ENCODE data around the gene MARCHF4. TPM values are rescaled to one million over a fixed set of nuclear protein-coding genes. Genes with fewer than 3 reads are reported as not detected.

The MARCHF4 gene
- total and polyA plus RNA-seq, 2 donors, result under 0.01 to 0.07 TPM

GRCh38 chr2:216362730-216363129 is 9.6 kb downstream of the MARCHF4 start:
- DNase-seq (ENCODE audit: low read depth in 6 of 9, low spot score in 9 of 9), result no peak
- Histone ChIP-seq H3K27me3 (ENCODE audit: control insufficient read depth in 2 of 2, insufficient read depth in 1 of 2, low read length in 1 of 2) (peaks cover 0 to 4% of the 10 kb centered on the region in 2 donors), H3K9me3 (ENCODE audit: control insufficient read depth in 2 of 2, insufficient read depth in 1 of 2, low read length in 1 of 2) (no peaks in the 10 kb centered on the region), H3K36me3 (ENCODE audit: control insufficient read depth in 2 of 2, insufficient read depth in 2 of 2, low read length in 1 of 2) (no peaks in the 10 kb centered on the region), H3K27ac (ENCODE audit: low read depth in 1 of 2, low read length in 1 of 2) (no peak overlapping the region), H3K4me3 (ENCODE audit: low read length in 2 of 2) (no peak overlapping the region), H3K4me1 (ENCODE audit: control insufficient read depth in 2 of 2, insufficient read depth in 2 of 2, low read length in 2 of 2) (no peaks in the 10 kb centered on the region)
- 93% methylated on average over 2 of the region's 2 CpGs for WGBS

GRCh38 chr2:216355711-216356110 is 16.6 kb downstream of the MARCHF4 start:
- Histone ChIP-seq H3K4me1 (ENCODE audit: control insufficient read depth in 2 of 2, insufficient read depth in 2 of 2, low read length in 2 of 2) (peaks cover 22 to 39% of the 10 kb centered on the region in 2 donors), H3K27me3 (ENCODE audit: control insufficient read depth in 2 of 2, insufficient read depth in 1 of 2, low read length in 1 of 2) (no peaks in the 10 kb centered on the region), H3K27ac (ENCODE audit: low read depth in 1 of 2, low read length in 1 of 2) (no peak overlapping the region), H3K4me3 (ENCODE audit: low read length in 2 of 2) (no peak overlapping the region), H3K9me3 (ENCODE audit: control insufficient read depth in 2 of 2, insufficient read depth in 1 of 2, low read length in 1 of 2) (no peaks in the 10 kb centered on the region), H3K36me3 (ENCODE audit: control insufficient read depth in 2 of 2, insufficient read depth in 2 of 2, low read length in 1 of 2) (no peaks in the 10 kb centered on the region)
- no peak for DNase-seq (ENCODE audit: low read depth in 6 of 9, low spot score in 9 of 9)
- WGBS, result 62% methylated on average over 2 of the region's 2 CpGs

GRCh38 chr2:216354306-216354705 is 18.0 kb downstream of the MARCHF4 start:
- 39% methylated on average over 4 of the region's 4 CpGs for WGBS
- H3K36me3 ChIP-seq (ENCODE audit: control insufficient read depth in 2 of 2, insufficient read depth in 2 of 2, low read length in 1 of 2), result no peaks in the 10 kb centered on the region
- H3K27ac ChIP-seq (ENCODE audit: low read depth in 1 of 2, low read length in 1 of 2), result no peak overlapping the region
- no peak for DNase-seq (ENCODE audit: low read depth in 6 of 9, low spot score in 9 of 9)
- peaks cover 24 to 50% of the 10 kb centered on the region in 2 donors for H3K4me1 ChIP-seq (ENCODE audit: control insufficient read depth in 2 of 2, insufficient read depth in 2 of 2, low read length in 2 of 2)
- H3K27me3 ChIP-seq (ENCODE audit: control insufficient read depth in 2 of 2, insufficient read depth in 1 of 2, low read length in 1 of 2), result no peaks in the 10 kb centered on the region
- no peaks in the 10 kb centered on the region for H3K9me3 ChIP-seq (ENCODE audit: control insufficient read depth in 2 of 2, insufficient read depth in 1 of 2, low read length in 1 of 2)
- no peak overlapping the region for H3K4me3 ChIP-seq (ENCODE audit: low read length in 2 of 2)

GRCh38 chr2:216352653-216353270 is 19.5 kb downstream of the MARCHF4 start:
- DNase-seq (ENCODE audit: low read depth in 6 of 9, low spot score in 9 of 9), result peak in 8 of 9 donors; percentile 12 to 87 (median 60)
- H3K4me3 ChIP-seq (ENCODE audit: low read length in 2 of 2), result no peak overlapping the region
- H3K36me3 ChIP-seq (ENCODE audit: control insufficient read depth in 2 of 2, insufficient read depth in 2 of 2, low read length in 1 of 2), result no peaks in the 10 kb centered on the region
- H3K27me3 ChIP-seq (ENCODE audit: control insufficient read depth in 2 of 2, insufficient read depth in 1 of 2, low read length in 1 of 2), result no peaks in the 10 kb centered on the region
- H3K27ac ChIP-seq (ENCODE audit: low read depth in 1 of 2, low read length in 1 of 2), result peak overlapping the region; percentile 18 to 84
- no peaks in the 10 kb centered on the region for H3K9me3 ChIP-seq (ENCODE audit: control insufficient read depth in 2 of 2, insufficient read depth in 1 of 2, low read length in 1 of 2)
- H3K4me1 ChIP-seq (ENCODE audit: control insufficient read depth in 2 of 2, insufficient read depth in 2 of 2, low read length in 2 of 2), result peaks cover 26 to 53% of the 10 kb centered on the region in 2 donors
- WGBS, result 38% methylated on average over 5 of the region's 5 CpGs

- H3K4me3 ChIP-seq (ENCODE audit: low read length in 2 of 2), result no peak overlapping the region
- peaks cover 30 to 56% of the 10 kb centered on the region in 2 donors for H3K4me1 ChIP-seq (ENCODE audit: control insufficient read depth in 2 of 2, insufficient read depth in 2 of 2, low read length in 2 of 2)
- no peaks in the 10 kb centered on the region for H3K27me3 ChIP-seq (ENCODE audit: control insufficient read depth in 2 of 2, insufficient read depth in 1 of 2, low read length in 1 of 2)
- no peak for DNase-seq (ENCODE audit: low read depth in 6 of 9, low spot score in 9 of 9)
- no peak overlapping the region for H3K27ac ChIP-seq (ENCODE audit: low read depth in 1 of 2, low read length in 1 of 2)
- no peaks in the 10 kb centered on the region for H3K9me3 ChIP-seq (ENCODE audit: control insufficient read depth in 2 of 2, insufficient read depth in 1 of 2, low read length in 1 of 2)
- WGBS, result 97% methylated on average over 5 of the region's 5 CpGs
- no peaks in the 10 kb centered on the region for H3K36me3 ChIP-seq (ENCODE audit: control insufficient read depth in 2 of 2, insufficient read depth in 2 of 2, low read length in 1 of 2)
Measured at GRCh38 chr2:216351172-216351925, 20.9 kb downstream of the MARCHF4 start.

GRCh38 chr2:216350214-216350791 is 22.0 kb downstream of the MARCHF4 start:
- Histone ChIP-seq H3K9me3 (ENCODE audit: control insufficient read depth in 2 of 2, insufficient read depth in 1 of 2, low read length in 1 of 2) (no peaks in the 10 kb centered on the region), H3K27ac (ENCODE audit: low read depth in 1 of 2, low read length in 1 of 2) (peak overlapping the region in 1 of 2 donors; percentile 49), H3K27me3 (ENCODE audit: control insufficient read depth in 2 of 2, insufficient read depth in 1 of 2, low read length in 1 of 2) (no peaks in the 10 kb centered on the region), H3K4me3 (ENCODE audit: low read length in 2 of 2) (no peak overlapping the region), H3K36me3 (ENCODE audit: control insufficient read depth in 2 of 2, insufficient read depth in 2 of 2, low read length in 1 of 2) (no peaks in the 10 kb centered on the region), H3K4me1 (ENCODE audit: control insufficient read depth in 2 of 2, insufficient read depth in 2 of 2, low read length in 2 of 2) (peaks cover 26 to 54% of the 10 kb centered on the region in 2 donors)
- no peak for DNase-seq (ENCODE audit: low read depth in 6 of 9, low spot score in 9 of 9)
- WGBS, result 95% methylated on average over 3 of the region's 3 CpGs

GRCh38 chr2:216349366-216349765 is 22.9 kb downstream of the MARCHF4 start:
- Histone ChIP-seq H3K36me3 (ENCODE audit: control insufficient read depth in 2 of 2, insufficient read depth in 2 of 2, low read length in 1 of 2) (no peaks in the 10 kb centered on the region), H3K27ac (ENCODE audit: low read depth in 1 of 2, low read length in 1 of 2) (peak overlapping the region in 1 of 2 donors; percentile 0), H3K27me3 (ENCODE audit: control insufficient read depth in 2 of 2, insufficient read depth in 1 of 2, low read length in 1 of 2) (no peaks in the 10 kb centered on the region), H3K4me3 (ENCODE audit: low read length in 2 of 2) (no peak overlapping the region), H3K9me3 (ENCODE audit: control insufficient read depth in 2 of 2, insufficient read depth in 1 of 2, low read length in 1 of 2) (no peaks in the 10 kb centered on the region), H3K4me1 (ENCODE audit: control insufficient read depth in 2 of 2, insufficient read depth in 2 of 2, low read length in 2 of 2) (peaks cover 25 to 52% of the 10 kb centered on the region in 2 donors)
- DNase-seq (ENCODE audit: low read depth in 6 of 9, low spot score in 9 of 9), result no peak
- 57% methylated on average over 3 of the region's 3 CpGs for WGBS

GRCh38 chr2:216348756-216349308 is 23.5 kb downstream of the MARCHF4 start:
- Histone ChIP-seq H3K4me1 (ENCODE audit: control insufficient read depth in 2 of 2, insufficient read depth in 2 of 2, low read length in 2 of 2) (peaks cover 20 to 47% of the 10 kb centered on the region in 2 donors), H3K27ac (ENCODE audit: low read depth in 1 of 2, low read length in 1 of 2) (peak overlapping the region; percentile 0 to 15), H3K27me3 (ENCODE audit: control insufficient read depth in 2 of 2, insufficient read depth in 1 of 2, low read length in 1 of 2) (no peaks in the 10 kb centered on the region), H3K9me3 (ENCODE audit: control insufficient read depth in 2 of 2, insufficient read depth in 1 of 2, low read length in 1 of 2) (no peaks in the 10 kb centered on the region), H3K36me3 (ENCODE audit: control insufficient read depth in 2 of 2, insufficient read depth in 2 of 2, low read length in 1 of 2) (no peaks in the 10 kb centered on the region), H3K4me3 (ENCODE audit: low read length in 2 of 2) (no peak overlapping the region)
- WGBS, result 66% methylated on average over 3 of the region's 3 CpGs
- DNase-seq (ENCODE audit: low read depth in 6 of 9, low spot score in 9 of 9), result no peak

- Histone ChIP-seq H3K9me3 (ENCODE audit: control insufficient read depth in 2 of 2, insufficient read depth in 1 of 2, low read length in 1 of 2) (no peaks in the 10 kb centered on the region), H3K4me1 (ENCODE audit: control insufficient read depth in 2 of 2, insufficient read depth in 2 of 2, low read length in 2 of 2) (peaks cover 9 to 29% of the 10 kb centered on the region in 2 donors), H3K27ac (ENCODE audit: low read depth in 1 of 2, low read length in 1 of 2) (no peak overlapping the region), H3K36me3 (ENCODE audit: control insufficient read depth in 2 of 2, insufficient read depth in 2 of 2, low read length in 1 of 2) (no peaks in the 10 kb centered on the region), H3K27me3 (ENCODE audit: control insufficient read depth in 2 of 2, insufficient read depth in 1 of 2, low read length in 1 of 2) (no peaks in the 10 kb centered on the region), H3K4me3 (ENCODE audit: low read length in 2 of 2) (no peak overlapping the region)
- WGBS, result 19% methylated on average over 3 of the region's 3 CpGs
- DNase-seq (ENCODE audit: low read depth in 6 of 9, low spot score in 9 of 9), result no peak
Measured at GRCh38 chr2:216346781-216347180, 25.5 kb downstream of the MARCHF4 start.
